ENCODE data around the gene BTBD1. TPM values are rescaled to one million over a fixed set of nuclear protein-coding genes. Genes with fewer than 3 reads are reported as not detected.

Gene BTBD1
- total RNA-seq, 1 donor from 2014 or later = 53.2 TPM

GRCh38 chr15:82971218-82971984 lies 95.7 kb downstream of the BTBD1 start:
- no peak for DNase-seq (ENCODE audit: extremely low spot score, unreplicated experiment)
- H3K36me3 Mint-ChIP-seq (ENCODE audit: unreplicated experiment) = no peaks in the 10 kb centered on the region
- H3K4me3 Mint-ChIP-seq (ENCODE audit: unreplicated experiment) = no peak overlapping the region
- H3K9me3 Mint-ChIP-seq (ENCODE audit: unreplicated experiment) = no peaks in the 10 kb centered on the region
- no peak for TF ChIP-seq CTCF (IDR thresholded peaks at IDR 0.05)
- no peaks in the 10 kb centered on the region for H3K4me1 Mint-ChIP-seq (ENCODE audit: unreplicated experiment)
- no peak overlapping the region for H3K27ac Mint-ChIP-seq (ENCODE audit: unreplicated experiment)
- H3K27me3 Mint-ChIP-seq (ENCODE audit: unreplicated experiment) = no peaks in the 10 kb centered on the region

- Mint-ChIP-seq H3K4me1 (ENCODE audit: unreplicated experiment) (no peaks in the 10 kb centered on the region), H3K4me3 (ENCODE audit: unreplicated experiment) (no peak overlapping the region), H3K27me3 (ENCODE audit: unreplicated experiment) (no peaks in the 10 kb centered on the region), H3K9me3 (ENCODE audit: unreplicated experiment) (no peaks in the 10 kb centered on the region), H3K27ac (ENCODE audit: unreplicated experiment) (no peak overlapping the region), H3K36me3 (ENCODE audit: unreplicated experiment) (no peaks in the 10 kb centered on the region)
- no peak for DNase-seq (ENCODE audit: extremely low spot score, unreplicated experiment)
- TF ChIP-seq CTCF (IDR thresholded peaks at IDR 0.05) = no peak
Measured at GRCh38 chr15:82970696-82971095, 96.4 kb downstream of the BTBD1 start.

GRCh38 chr15:82970078-82970686 lies 96.9 kb downstream of the BTBD1 start:
- no peak for DNase-seq (ENCODE audit: extremely low spot score, unreplicated experiment)
- no peak for TF ChIP-seq CTCF (IDR thresholded peaks at IDR 0.05)
- Mint-ChIP-seq H3K4me3 (ENCODE audit: unreplicated experiment) (no peak overlapping the region), H3K36me3 (ENCODE audit: unreplicated experiment) (no peaks in the 10 kb centered on the region), H3K9me3 (ENCODE audit: unreplicated experiment) (no peaks in the 10 kb centered on the region), H3K4me1 (ENCODE audit: unreplicated experiment) (no peaks in the 10 kb centered on the region), H3K27ac (ENCODE audit: unreplicated experiment) (no peak overlapping the region), H3K27me3 (ENCODE audit: unreplicated experiment) (no peaks in the 10 kb centered on the region)

GRCh38 chr15:82969353-82969752 lies 97.7 kb downstream of the BTBD1 start:
- H3K4me3 Mint-ChIP-seq (ENCODE audit: unreplicated experiment) = no peak overlapping the region
- no peak overlapping the region for H3K27ac Mint-ChIP-seq (ENCODE audit: unreplicated experiment)
- no peaks in the 10 kb centered on the region for H3K9me3 Mint-ChIP-seq (ENCODE audit: unreplicated experiment)
- H3K27me3 Mint-ChIP-seq (ENCODE audit: unreplicated experiment) = no peaks in the 10 kb centered on the region
- no peaks in the 10 kb centered on the region for H3K36me3 Mint-ChIP-seq (ENCODE audit: unreplicated experiment)
- H3K4me1 Mint-ChIP-seq (ENCODE audit: unreplicated experiment) = no peaks in the 10 kb centered on the region
- no peak for TF ChIP-seq CTCF (IDR thresholded peaks at IDR 0.05)
- DNase-seq (ENCODE audit: extremely low spot score, unreplicated experiment) = no peak

GRCh38 chr15:82968066-82968465 lies 99.0 kb downstream of the BTBD1 start:
- no peak overlapping the region for H3K4me3 Mint-ChIP-seq (ENCODE audit: unreplicated experiment)
- no peaks in the 10 kb centered on the region for H3K36me3 Mint-ChIP-seq (ENCODE audit: unreplicated experiment)
- H3K27ac Mint-ChIP-seq (ENCODE audit: unreplicated experiment) = no peak overlapping the region
- DNase-seq (ENCODE audit: extremely low spot score, unreplicated experiment) = no peak
- no peaks in the 10 kb centered on the region for H3K4me1 Mint-ChIP-seq (ENCODE audit: unreplicated experiment)
- TF ChIP-seq CTCF (IDR thresholded peaks at IDR 0.05) = no peak
- H3K27me3 Mint-ChIP-seq (ENCODE audit: unreplicated experiment) = no peaks in the 10 kb centered on the region
- H3K9me3 Mint-ChIP-seq (ENCODE audit: unreplicated experiment) = no peaks in the 10 kb centered on the region
